Measurements from ENCODE around the gene SLC37A2.

SLC37A2 gene

GRCh38 chr11:125071846-125072217, 8.7 kb downstream of the SLC37A2 start:
- DNase-seq: no peak

GRCh38 chr11:125072218-125072960, 9.3 kb downstream of the SLC37A2 start:
- no peak for DNase-seq

DNA sequence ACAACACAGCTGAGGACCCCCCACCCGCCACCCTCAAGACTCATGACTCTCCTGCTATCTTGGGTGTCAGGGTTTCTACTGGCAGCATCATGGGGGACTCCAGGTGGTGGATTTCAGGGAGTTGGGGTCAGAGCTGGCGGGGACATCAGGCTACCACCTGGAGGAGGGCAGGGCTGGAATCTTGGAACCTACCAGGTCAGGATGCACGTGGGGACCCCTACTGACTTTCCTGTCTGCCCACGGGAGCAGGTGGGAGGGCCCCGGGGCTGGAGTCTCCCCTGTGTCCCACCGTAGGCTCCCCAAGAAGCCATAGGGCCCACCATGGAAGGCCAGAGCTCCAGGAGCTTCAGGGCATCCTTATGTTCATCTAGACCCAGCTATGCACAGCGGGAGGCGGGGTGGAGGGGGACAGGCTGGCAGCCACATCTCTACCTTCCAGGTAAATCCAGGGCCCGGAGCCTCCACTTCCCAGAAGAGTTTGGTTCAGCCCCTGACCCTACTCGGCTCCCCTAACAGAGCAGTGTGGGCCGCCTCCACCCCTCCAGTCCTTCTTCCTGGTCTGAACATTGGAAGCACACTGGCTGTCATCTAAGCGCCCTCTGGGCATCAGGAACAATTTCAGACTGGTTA, 10.0 kb downstream of the SLC37A2 start:
- no peak for DNase-seq

DNA sequence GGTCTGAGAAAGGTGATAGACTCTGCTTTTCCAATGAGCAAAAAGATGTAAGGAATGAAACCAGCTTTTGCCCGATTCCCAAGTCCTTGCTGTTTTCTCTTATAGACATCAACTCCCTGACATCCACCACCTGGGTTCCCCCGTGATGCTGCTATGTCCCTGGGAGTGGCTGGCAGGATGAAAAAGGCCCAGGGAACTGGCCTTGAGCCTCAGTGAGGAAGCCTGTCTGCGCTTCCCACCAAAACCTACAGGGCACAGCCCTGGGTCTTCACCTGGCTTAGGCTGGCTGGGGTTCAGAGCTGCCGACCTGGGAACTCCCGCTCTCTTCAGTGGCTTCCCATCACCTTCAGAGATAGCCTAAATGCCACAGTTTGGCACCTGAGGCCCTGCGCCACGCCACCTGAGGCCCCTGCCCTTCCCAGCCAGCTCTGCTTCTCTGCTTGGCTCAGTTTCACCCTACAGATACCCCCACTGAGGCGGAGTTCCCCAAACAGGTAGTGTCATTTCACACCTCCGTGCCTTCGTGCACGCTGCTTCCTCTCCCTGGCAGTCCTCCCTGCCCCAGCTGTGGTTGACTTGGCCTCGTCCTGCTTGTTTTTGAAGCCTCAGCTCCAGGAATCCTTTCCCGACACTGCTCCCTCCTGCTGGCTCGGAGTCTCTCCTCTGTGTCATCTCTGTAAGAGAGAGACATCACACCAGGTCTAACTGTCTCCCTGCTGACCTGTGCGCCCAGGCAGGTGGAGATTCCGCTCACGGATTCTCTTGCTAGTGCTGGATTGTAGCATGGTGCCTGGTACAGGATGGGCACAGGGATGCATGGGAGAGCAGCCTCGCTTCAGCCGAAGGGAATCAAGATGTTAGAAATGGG, 10.7 kb downstream of the SLC37A2 start:
- DNase-seq: no peak

DNA sequence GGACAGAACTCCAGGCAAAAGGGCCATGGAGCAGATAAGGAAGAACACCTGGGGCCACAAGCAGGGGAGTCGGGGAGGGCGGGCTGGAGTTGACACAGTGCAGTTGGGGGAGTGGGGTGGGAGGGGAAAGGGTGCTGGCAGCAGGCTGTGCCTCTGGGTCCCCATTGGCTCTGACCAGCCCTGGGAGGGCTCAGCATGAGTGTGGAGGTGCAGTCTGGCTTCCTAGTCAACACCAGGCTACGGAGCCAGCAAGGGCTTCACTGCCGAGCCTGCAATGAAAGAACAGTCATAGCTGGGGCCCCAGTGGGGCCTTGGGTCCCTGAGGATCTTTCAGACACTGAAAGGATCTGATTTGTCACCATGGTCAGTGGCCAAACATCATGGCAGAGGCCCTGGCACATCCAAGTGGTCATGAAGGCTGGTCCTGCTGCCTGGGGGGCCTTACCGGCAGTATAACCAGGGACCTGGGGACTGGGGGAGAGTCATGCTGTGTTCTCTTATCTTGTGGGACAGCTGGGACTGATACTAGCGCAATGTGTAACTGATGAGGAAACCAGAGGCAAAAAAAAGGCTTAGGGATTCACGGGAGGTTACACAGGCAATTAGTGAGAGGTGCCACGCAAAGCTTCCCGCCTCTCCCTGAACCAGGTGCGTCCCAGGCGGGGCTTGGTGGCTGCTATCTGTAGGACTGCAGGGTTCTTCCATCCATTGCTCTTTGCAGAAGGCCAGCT, 11.6 kb downstream of the SLC37A2 start:
- no peak for DNase-seq

- DNase-seq: no peak
Measured at GRCh38 chr11:125075242-125075625, 12.1 kb downstream of the SLC37A2 start.

DNA sequence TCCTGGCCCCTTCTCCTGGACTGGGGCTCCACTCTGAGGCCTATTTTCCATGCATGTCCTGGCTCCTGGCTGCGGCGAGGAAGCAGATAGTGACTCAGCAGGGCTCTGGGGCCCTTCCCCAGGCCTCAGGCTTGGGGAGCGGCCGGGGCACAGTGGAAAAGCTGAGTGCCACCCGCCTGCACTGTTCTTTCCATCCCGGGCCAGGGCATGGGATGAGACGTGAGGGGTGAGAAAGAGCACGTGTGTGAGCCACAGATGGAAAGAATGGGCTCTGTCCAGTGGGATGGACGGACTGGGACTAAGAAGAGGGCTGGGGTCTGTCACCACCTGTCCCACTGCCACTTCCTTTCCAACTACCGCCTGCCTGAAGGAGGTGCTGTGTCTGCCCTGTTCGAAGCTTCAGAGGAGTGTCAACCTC, 12.8 kb downstream of the SLC37A2 start:
- no peak for DNase-seq

DNA sequence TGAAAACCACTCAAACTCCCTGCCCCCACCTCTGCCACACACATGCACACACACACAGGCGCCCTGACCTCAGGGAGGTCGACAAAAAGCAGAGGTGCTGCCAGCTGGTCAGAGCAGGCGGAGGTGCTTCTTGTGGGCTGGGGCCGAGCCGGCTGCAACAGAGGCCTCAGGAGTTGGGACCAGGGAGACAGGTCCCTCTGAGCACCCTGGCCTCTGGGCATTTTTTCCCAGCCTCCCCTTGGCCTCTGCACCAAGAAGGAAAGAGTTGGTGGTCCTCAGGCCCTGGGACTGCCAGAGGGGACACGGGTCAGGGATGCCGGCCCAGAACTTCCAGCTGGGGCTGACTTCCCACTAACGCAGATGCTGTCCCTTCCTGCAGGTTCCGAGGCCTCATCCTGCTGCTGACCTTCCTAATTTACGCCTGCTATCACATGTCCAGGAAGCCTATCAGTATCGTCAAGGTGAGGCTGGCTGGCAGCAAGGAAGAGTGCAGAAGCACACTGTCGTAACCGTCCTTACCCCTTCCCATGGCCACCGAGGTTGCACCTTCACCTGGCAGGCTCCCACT, 13.4 kb downstream of the SLC37A2 start:
- no peak for DNase-seq

GRCh38 chr11:125078016-125078415, 14.9 kb downstream of the SLC37A2 start:
- no peak for DNase-seq

GRCh38 chr11:125078516-125079140, 15.5 kb downstream of the SLC37A2 start:
- no peak for DNase-seq

DNA sequence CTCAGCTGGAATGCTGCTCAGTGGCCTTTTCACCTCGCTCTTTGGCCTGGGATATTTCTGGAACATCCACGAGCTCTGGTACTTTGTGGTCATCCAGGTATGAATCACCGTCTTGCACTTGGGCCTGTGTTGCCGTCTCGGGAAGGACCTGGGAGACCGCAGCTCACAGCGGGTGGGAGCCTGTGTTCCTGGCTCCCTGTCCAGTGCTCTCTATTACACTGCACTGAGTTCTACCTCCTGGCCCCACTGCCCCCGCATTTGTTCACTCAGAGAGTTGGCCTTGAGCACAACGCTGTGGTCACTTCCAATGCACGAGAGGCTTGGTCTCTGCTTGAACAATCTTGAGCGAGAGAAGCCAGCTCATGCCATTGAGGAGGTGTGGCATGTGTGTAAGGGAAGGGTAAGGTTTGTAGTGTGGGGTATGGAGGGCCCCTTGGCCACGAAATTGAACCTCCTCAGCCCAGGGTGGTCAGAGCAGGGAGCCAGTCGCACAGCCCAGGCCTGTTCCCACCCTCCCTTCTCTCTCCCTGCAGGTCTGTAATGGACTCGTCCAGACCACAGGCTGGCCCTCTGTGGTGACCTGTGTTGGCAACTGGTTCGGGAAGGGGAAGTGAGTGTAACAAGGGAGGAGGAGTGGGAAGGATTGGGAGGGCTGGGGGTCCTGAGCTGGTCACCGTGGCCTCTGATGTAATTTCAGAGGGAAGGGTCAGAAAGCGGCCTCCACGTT, 16.2 kb downstream of the SLC37A2 start:
- no peak for DNase-seq

DNA sequence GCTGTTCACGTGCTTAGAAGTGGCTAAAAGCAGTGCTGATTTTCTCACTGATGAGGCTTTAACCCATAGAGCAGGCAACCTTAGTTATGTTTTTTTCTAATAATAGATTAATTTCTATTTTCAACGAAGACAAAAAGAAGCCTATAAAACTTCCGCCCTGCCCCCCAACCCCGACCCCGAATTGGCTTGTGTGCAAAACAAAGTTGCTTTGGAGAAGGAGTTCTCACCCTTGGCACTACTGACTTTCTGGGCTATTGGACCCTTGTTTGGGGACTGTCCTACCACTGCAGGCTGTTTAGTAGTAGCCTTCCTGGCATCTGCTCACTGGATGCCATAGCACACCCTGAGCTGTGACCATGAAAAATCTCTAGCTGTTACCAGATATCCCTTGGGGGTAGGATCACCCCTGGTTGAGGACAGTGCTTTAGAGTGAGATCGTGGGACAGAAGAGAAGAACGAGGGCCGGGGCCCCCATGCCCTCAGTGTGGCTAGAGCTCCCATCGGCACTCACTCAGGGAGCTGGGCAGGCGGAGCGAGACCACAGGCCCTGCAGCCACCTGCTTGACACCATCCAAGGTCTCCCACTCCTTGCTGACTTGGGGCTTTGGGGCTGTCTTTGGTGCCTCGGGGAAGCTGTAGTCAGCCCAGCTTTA, 16.9 kb downstream of the SLC37A2 start:
- no peak for DNase-seq

DNA sequence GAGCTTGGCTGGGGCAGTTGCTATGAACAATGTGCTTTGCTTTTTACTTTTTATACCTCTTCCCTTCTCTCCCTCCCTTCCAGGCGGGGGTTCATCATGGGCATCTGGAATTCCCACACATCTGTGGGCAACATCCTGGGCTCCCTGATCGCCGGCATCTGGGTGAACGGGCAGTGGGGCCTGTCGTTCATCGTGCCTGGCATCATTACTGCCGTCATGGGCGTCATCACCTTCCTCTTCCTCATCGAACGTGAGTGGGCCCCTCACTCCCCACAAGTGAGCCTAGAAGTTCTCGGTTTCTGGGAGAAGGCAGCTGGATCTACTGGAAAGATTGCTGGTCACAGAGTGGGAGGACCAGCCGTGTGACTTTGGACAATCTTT, 17.4 kb downstream of the SLC37A2 start:
- no peak for DNase-seq

GRCh38 chr11:125081098-125081798, 18.1 kb downstream of the SLC37A2 start:
- no peak for DNase-seq

GRCh38 chr11:125082040-125082439, 18.9 kb downstream of the SLC37A2 start:
- no peak for DNase-seq

DNA sequence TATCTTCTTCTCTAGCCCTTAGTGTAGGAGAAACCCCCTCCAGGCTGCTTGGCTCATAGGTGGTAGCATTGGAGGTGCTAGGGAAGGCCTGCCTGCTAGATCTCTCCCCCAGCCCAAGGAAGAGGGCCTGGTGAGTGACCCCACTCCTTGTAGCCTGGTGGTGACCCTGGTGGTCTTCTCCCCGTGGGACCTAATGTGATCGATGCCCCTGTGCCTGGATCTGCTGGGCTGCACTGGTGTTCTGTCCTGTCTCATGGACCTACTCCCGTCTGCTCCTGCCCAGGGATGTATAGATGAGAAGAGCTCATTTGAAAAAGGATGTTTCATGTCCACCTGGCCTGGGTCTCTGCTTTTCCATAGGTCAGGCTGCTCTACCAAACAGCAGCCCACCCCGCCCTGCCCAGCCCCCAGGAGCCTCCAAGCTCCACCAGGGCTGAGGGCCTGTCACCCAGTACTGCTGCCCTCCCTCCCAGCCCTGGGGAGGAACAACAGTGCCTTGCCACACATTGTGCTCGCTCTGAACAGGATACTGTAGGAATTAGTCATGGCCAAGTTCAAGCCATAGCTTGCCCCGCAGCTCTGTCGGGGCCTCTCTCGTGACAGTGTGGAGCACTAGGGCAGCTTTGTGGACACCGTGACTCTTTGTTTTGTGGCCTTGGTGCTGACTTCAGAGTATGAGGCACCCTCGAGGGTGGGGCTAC, 19.7 kb downstream of the SLC37A2 start:
- DNase-seq: no peak

DNA sequence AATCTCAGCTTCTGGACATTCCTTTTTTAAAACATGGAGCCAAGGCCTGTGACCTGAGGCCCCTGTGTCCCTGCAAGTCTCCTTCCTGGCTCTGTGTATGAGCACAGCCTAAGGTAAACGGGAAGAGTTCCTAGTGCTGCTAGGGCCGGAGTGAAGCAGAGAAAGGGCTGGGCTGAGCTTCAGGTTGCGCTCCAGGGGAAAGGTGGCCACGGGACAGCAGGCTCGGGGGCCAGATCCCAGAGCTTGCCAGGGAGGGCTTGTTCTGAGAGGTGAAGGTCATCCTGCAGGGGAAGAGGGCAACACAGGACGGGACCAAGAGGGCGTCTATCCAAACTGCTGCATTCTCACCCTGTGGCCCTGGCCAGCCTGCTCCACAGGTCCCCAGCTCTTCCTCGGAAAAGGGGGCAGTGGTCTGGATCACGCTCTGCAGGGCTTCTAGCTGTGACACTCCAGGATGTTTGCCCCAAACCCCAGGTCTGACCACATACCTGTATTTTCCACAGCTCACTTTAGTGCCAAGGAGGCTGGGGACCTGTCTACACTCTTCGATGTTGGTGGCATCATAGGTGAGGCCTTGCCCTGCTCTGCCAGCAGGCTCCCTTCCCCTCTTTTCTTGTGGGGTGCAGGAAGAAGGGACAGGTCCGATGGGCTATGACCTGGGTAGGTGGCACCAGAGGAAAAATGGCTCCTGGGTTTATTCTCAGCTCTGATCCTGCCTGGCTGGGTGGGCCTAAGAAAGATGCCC, 20.4 kb downstream of the SLC37A2 start:
- DNase-seq: no peak

- DNase-seq: no peak
Measured at GRCh38 chr11:125084057-125084416, 20.9 kb downstream of the SLC37A2 start.

DNA sequence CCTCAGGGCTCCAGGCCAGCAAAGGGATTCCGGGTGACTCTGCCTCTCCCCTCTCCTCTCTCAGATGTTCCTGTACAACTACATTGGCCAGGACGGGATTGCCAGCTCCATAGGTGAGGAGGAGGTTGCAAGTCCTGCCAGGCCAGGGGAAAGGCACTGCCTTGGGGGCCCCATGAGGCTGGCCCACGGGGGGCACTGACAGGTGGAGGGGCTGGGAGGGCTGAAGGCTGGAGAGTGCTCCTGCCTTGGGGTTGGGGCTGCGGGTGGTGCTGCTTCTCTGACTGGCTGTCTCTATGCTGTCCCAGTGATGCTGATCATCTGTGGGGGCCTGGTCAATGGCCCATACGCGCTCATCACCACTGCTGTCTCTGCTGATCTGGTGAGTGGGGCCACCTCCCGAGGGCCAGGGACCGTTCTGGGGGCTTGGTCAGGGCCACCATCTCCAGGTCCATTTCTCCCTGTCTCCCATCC, 21.7 kb downstream of the SLC37A2 start:
- no peak for DNase-seq

All from activated naive CD4-positive, alpha-beta T cell (primary cell).